MG63 (cell line): ENCODE measurements around the gene ZCWPW1. TPM values are rescaled to one million over a fixed set of nuclear protein-coding genes. Genes with fewer than 3 reads are reported as not detected.
A peak's percentile ranks its signal among the peaks of the same experiment; 100 is the strongest.

ENCODE experiments used
- DNase-seq: peaks from one replicate; pipeline ENCODE4 v3.0.0-alpha.2; 2020
- H3K27me3 ChIP-seq: fragments of 250-450 bp; sonication (Bioruptor Pico); 2 replicates; pipeline ENCODE4 v1.5.1; 2020; ENCODE audit warnings: mild to moderate bottlenecking, moderate library complexity
- H3K36me3 ChIP-seq: fragments of 250-450 bp; sonication (Bioruptor Pico); 2 replicates; pipeline ENCODE4 v1.5.1; 2020; ENCODE audit warnings: mild to moderate bottlenecking, moderate library complexity
- H3K4me3 ChIP-seq: fragments of 250-450 bp; sonication (Bioruptor Pico); 2 replicates; pipeline ENCODE4 v1.5.1; 2020; ENCODE audit warnings: mild to moderate bottlenecking, moderate library complexity
- H3K9me3 ChIP-seq: fragments of 250-450 bp; sonication (Bioruptor Pico); 2 replicates; pipeline ENCODE4 v1.5.1; 2020; ENCODE audit warnings: mild to moderate bottlenecking, moderate library complexity
- total RNA-seq: library from RNA; depleted of rRNA; stranded (reverse); fragments of >200 nt; shearing (Covaris generic); gene quantifications from 2 replicates; pipeline ENCODE4 v1.2.3, GENCODE V29; 2014; ENCODE audit warnings: low replicate concordance

Gene ZCWPW1
- total RNA-seq, 1 experiment from 2014 or later: 6.8 TPM

DNA sequence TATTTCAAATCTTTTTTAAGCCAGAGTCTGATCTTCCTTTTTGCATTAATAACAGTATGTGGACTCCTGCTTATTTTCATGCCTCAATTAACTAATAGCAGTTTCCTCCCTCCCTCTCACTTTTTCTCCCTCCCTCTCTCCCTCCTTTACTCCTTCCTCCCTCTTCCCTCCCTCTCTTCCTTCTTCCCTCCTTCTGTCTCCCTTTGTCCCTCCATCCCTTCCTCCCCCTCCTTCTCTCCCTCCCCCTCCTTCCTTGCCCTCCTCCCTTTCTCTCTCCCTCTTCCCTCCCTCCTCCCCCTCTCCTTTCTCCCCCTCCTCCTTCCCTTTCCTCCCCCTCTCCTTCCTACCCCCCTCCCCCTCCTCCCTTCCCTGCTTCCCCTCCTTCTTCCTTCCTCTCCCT is 2.0 kb downstream of the ZCWPW1 start:
- Histone ChIP-seq H3K36me3 (peaks cover 11% of the 10 kb centered on the region), H3K27me3 (no peaks in the 10 kb centered on the region), H3K9me3 (no peaks in the 10 kb centered on the region), H3K4me3 (no peak overlapping the region)
- no peak for DNase-seq

GRCh38 chr7:100425347-100425746 is 3.2 kb downstream of the ZCWPW1 start:
- no peaks in the 10 kb centered on the region for H3K27me3 ChIP-seq
- peaks cover 2% of the 10 kb centered on the region; the same call in 1 of the 2 replicates for H3K36me3 ChIP-seq
- no peak for DNase-seq
- H3K9me3 ChIP-seq: no peaks in the 10 kb centered on the region
- no peak overlapping the region for H3K4me3 ChIP-seq

DNA sequence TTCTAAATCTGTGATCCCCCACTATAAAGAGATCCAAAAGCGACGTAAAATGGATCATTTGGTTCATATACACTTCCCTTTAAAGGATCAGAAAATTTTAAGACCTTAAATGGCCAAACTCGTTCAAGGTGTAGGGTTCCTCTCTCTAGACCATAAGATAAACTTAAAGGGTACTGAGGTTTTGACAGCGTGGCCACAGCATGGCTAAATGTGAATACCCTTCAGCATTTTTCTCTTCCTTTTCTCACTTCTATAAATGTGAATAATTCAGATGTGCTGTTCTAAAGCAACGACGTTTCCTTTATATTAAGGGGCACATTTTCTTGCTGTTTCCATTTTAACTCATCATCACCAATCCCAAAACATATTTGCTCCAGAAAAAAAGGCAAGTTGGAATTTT is 5.2 kb downstream of the ZCWPW1 start:
- H3K9me3 ChIP-seq: no peaks in the 10 kb centered on the region
- DNase-seq: no peak

DNA sequence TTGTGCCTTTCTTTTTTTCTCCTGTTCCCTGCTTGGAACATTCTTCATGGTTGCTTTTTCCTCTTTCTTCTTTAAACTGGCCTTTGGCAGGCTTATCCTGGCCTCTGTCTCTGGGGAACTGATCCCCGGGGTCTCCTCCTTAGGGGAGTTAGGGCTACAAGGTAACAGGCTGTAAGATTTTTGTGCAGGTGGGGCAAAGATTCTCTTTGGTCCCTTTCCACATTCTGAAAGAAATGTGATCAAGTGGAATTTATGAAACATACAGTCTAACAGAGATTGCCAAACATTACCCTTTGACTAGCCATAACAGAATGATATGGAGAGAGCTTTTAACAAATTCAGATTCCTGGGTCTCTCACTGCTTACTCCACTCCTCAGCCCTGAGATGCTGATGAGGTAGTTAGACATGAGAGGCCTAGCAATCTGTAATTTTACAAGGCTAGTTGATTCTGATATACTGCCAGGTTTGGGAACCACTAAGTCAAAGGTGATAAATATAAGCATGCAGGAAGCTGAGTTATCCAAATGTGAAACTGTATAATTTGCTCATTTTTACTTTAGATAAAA is 8.8 kb downstream of the ZCWPW1 start:
- no peak for DNase-seq
- H3K27me3 ChIP-seq: no peaks in the 10 kb centered on the region

More for the DNA sequence above, 5.2 kb downstream of the ZCWPW1 start:
- Histone ChIP-seq H3K4me3 (no peak overlapping the region), H3K36me3 (no peaks in the 10 kb centered on the region), H3K27me3 (no peaks in the 10 kb centered on the region)

GRCh38 chr7:100418930-100419659 is 9.4 kb downstream of the ZCWPW1 start:
- Histone ChIP-seq H3K36me3 (no peaks in the 10 kb centered on the region), H3K27me3 (no peaks in the 10 kb centered on the region), H3K9me3 (no peaks in the 10 kb centered on the region), H3K4me3 (no peak overlapping the region)
- DNase-seq: no peak

More for the DNA sequence above, 8.8 kb downstream of the ZCWPW1 start:
- Histone ChIP-seq H3K4me3 (no peak overlapping the region), H3K9me3 (no peaks in the 10 kb centered on the region), H3K36me3 (no peaks in the 10 kb centered on the region)

DNA sequence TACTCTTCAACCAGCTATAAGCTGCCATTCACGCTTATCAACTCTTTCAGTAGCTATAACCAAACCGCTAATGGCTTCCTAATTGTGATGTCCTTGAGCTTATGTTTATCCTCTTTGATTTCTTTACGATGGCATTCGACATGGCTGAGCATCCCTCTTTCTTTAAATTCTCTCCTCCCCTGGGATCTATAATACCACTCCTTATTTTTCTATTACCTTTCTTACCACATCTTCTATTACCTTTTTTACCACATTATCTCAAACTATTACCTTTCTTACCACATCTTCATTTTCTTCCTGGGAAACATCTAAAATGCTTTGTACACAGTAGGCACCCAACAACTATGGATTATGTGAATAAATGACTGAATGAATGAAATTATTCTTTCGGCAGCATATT is 13.1 kb downstream of the ZCWPW1 start:
- DNase-seq: no peak
- Histone ChIP-seq H3K36me3 (no peaks in the 10 kb centered on the region), H3K4me3 (no peak overlapping the region), H3K27me3 (no peaks in the 10 kb centered on the region), H3K9me3 (no peaks in the 10 kb centered on the region)

DNA sequence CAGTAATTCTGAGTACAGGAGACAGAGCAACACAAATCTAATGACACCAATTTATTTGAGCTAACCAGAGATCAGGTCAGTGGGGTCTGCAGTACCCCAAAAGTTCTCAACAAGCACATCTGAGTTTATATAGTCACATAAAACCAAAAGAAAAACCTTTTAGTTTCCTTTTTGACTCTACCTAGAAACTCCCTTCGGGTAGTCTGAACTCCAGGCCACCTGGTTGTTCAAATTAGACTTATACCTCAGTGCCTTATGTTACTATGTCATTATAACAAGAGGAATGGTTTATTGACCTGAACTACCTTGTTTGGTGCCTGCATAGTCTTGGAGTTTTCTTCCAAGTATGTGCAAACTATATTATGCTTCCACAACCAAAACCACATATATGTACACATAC is 14.6 kb downstream of the ZCWPW1 start:
- no peaks in the 10 kb centered on the region for H3K27me3 ChIP-seq
- no peaks in the 10 kb centered on the region for H3K36me3 ChIP-seq
- H3K9me3 ChIP-seq: no peaks in the 10 kb centered on the region
- DNase-seq: no peak
- no peak overlapping the region for H3K4me3 ChIP-seq

DNA sequence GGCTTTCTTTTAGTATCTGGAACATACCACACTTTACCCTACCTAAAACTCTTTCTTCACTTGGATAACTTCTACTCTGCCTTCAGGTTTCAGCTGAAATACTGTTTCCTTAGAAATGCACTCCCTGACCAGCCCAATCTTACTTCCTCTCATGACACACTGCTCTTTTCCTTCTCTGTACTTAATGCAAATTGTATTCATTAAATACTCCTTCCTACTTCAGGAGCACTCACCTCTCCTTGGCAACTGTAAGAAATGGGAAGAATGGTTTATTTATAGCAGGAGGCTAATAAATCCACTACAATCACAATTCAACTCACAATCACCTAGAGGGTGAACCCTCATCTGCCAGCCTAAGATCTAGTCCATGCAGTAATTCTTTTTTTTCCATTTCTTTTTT is 15.2 kb downstream of the ZCWPW1 start:
- no peak overlapping the region for H3K4me3 ChIP-seq
- no peaks in the 10 kb centered on the region for H3K36me3 ChIP-seq
- no peaks in the 10 kb centered on the region for H3K27me3 ChIP-seq
- no peak for DNase-seq
- H3K9me3 ChIP-seq: no peaks in the 10 kb centered on the region

DNA sequence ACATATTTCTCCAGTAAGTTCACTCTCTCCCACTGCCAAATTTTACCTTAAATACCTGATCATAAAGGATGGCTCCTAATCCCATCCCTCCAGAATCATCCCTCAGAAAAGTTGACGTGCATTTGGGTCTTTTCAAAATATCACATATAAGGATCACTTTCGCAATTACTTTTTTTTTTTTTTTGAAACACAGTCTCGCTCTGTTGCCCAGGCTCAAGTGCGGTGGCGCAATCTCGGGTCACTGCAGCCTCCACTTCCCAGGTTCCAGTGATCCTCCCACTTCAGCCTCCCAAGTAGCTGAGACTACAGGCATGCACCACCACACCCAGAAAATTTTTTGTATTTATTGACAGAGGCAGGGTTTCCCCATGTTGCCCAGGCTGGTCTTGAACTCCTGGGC is 17.4 kb downstream of the ZCWPW1 start:
- Histone ChIP-seq H3K27me3 (no peaks in the 10 kb centered on the region), H3K4me3 (no peak overlapping the region), H3K36me3 (no peaks in the 10 kb centered on the region), H3K9me3 (no peaks in the 10 kb centered on the region)
- no peak for DNase-seq

- DNase-seq: peak; percentile 41
- Histone ChIP-seq H3K9me3 (no peaks in the 10 kb centered on the region), H3K36me3 (no peaks in the 10 kb centered on the region), H3K27me3 (no peaks in the 10 kb centered on the region), H3K4me3 (no peak overlapping the region)
These were observed 21.0 kb downstream of the ZCWPW1 start for GRCh38 chr7:100407285-100408180.

DNA sequence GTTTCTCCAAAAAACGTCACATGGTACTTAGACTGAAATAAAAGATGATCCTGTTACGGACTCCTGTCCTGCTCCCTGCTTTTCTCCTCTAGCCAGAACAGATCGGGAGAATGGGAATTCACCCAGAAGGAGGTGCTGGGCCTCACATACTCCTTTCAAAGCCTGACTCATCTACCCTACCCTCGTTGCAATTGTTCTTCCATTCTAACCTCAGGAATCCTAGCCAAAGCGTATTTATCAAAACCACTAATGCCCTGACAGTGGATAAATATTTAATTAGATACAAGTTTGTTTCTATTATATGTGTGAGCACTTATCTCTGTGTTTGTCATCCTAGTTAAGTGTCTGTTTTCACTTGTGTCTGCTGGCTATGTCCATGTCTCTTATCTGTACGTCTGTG is 21.7 kb downstream of the ZCWPW1 start:
- Histone ChIP-seq H3K9me3 (no peaks in the 10 kb centered on the region), H3K27me3 (no peaks in the 10 kb centered on the region), H3K4me3 (no peak overlapping the region), H3K36me3 (no peaks in the 10 kb centered on the region)
- no peak for DNase-seq

DNA sequence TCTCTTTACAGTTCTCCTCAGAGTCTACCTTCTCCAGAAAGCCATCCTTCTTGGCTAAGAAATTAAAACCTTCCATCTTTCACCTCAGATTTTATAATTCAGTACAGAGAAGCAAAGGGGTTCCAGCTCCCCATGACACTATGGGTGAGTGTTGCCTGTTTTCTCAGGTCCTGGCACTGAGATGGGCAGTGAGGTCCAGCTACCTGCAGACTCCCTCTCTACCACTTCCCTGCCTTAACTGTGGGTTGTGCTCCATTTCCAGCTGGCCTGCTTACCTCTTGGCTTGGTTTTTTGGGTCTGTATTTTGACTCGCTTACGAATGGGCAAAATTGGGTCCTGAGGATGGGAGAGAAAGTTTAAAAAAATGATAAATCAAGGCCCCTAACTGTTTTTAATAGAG is 26.3 kb downstream of the ZCWPW1 start:
- DNase-seq: no peak
- Histone ChIP-seq H3K9me3 (no peaks in the 10 kb centered on the region), H3K27me3 (no peaks in the 10 kb centered on the region), H3K36me3 (no peaks in the 10 kb centered on the region), H3K4me3 (no peak overlapping the region)

GRCh38 chr7:100401811-100402210 is 26.7 kb downstream of the ZCWPW1 start:
- DNase-seq: no peak
- Histone ChIP-seq H3K4me3 (no peak overlapping the region), H3K9me3 (no peaks in the 10 kb centered on the region), H3K27me3 (no peaks in the 10 kb centered on the region), H3K36me3 (no peaks in the 10 kb centered on the region)

DNA sequence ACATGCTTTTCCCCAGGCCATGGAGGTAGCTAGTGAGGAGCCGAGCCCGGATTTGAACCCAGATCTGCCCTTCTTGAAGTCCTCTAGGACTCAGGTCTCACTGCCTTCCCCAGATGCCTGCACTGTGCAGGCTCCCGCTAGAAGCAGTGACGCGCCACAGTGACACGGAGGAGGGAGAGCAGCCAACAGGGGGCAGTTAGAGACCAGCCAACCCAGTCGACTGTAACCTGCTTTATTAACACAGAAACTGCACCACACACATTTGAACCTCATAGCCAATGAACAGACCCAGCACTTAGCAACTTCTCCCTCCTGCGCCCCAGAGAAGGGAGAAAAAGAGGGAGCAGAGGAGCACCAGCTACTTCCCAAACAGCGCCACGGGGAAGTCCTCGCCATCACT is 27.8 kb downstream of the ZCWPW1 start:
- no peak for DNase-seq
- Histone ChIP-seq H3K27me3 (no peaks in the 10 kb centered on the region), H3K4me3 (no peak overlapping the region), H3K9me3 (no peaks in the 10 kb centered on the region), H3K36me3 (no peaks in the 10 kb centered on the region)

- H3K27me3 ChIP-seq: no peaks in the 10 kb centered on the region
- H3K9me3 ChIP-seq: no peaks in the 10 kb centered on the region
- H3K4me3 ChIP-seq: no peak overlapping the region
- no peaks in the 10 kb centered on the region for H3K36me3 ChIP-seq
- no peak for DNase-seq
These were observed 28.5 kb downstream of the ZCWPW1 start for GRCh38 chr7:100400041-100400440.

DNA sequence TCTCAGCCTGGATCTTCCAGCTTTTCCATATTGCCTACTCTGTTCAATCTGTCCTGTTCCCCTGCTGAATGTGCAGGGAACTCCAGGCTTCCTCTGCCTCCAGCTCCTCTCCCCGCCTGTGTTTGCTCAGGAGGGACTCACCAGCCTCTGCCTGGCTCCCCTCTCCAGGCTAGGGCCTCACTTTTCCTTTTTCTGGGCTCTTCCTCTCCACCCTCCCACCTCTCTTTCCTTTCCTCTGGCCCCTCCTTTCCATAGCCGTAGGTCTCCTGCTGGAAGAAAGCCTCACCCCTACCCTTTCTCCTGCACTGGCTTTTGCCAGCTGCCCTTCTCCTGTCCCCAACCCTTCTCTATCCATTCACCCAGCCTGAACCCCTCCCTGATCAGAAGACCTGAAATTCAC is 30.3 kb downstream of the ZCWPW1 start:
- Histone ChIP-seq H3K27me3 (no peaks in the 10 kb centered on the region), H3K9me3 (no peaks in the 10 kb centered on the region), H3K36me3 (no peaks in the 10 kb centered on the region), H3K4me3 (no peak overlapping the region)
- DNase-seq: no peak

GRCh38 chr7:100397315-100398081 is 31.0 kb downstream of the ZCWPW1 start:
- no peak for DNase-seq
- no peaks in the 10 kb centered on the region for H3K36me3 ChIP-seq
- H3K27me3 ChIP-seq: no peaks in the 10 kb centered on the region
- no peak overlapping the region for H3K4me3 ChIP-seq
- H3K9me3 ChIP-seq: no peaks in the 10 kb centered on the region
